Measurements from ENCODE around the gene HTR1E. TPM values are rescaled to one million over a fixed set of nuclear protein-coding genes. Genes with fewer than 3 reads are reported as not detected.
"Not testable (repeated sequence)": the region's sequence is repeated elsewhere in the genome, so short reads cannot be mapped to it uniquely, and the experiment has no call there.

The HTR1E gene
- total and polyA plus RNA-seq, 9 of the 15 experiments (the other 6 are each of a cell fraction or from before 2014, with no cell fraction given) = not detected

DNA sequence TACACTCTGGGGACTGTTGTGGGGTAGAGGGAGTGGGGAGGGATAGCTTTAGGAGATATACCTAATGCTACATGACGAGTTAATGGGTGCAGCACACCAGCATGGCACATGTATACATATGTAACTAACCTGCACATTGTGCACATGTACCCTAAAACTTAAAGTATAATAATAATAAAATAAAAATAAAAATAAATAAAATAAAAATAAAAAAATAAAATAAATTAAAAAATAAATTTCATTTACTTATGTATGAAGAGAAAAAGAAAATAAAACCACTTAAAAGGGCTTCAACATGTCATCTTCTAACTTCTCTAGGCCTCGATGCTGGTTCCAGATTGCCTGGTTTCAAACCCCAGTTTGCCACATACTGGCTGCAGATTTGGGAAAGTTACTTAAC, 10.2 kb upstream of the HTR1E start:
- ATAC-seq; H3K4me2 ChIP-seq (ENCODE audit: insufficient read depth, low read length); H3K79me2 ChIP-seq (ENCODE audit: control insufficient read depth, insufficient read depth, low read length); H3K36me3 ChIP-seq (ENCODE audit: control insufficient read depth, insufficient read depth, low read length); FAIRE-seq; H2AFZ ChIP-seq (ENCODE audit: low read depth, low read length); H3K9me1 ChIP-seq (ENCODE audit: control insufficient read depth, insufficient read depth, low read length); H3K9me3 ChIP-seq (replicated peaks; ENCODE audit: control insufficient read depth, insufficient read depth, low read depth, low read length); H3K4me1 ChIP-seq (replicated peaks in 1 of 2; ENCODE audit: control insufficient read depth in 2 of 2, insufficient read depth in 2 of 2, low read length in 2 of 2); H3K27ac ChIP-seq (ENCODE audit: extremely low read depth, low read depth, low read length); intact Hi-C loops (cut with micrococcal nuclease); BruUV-seq (replicated peaks); POLR2A ChIA-PET; H3K9ac ChIP-seq (ENCODE audit: insufficient read depth in 1 of 2, low read depth in 2 of 2, low read length in 2 of 2); H3K27me3 ChIP-seq (ENCODE audit: control insufficient read depth in 2 of 2, insufficient read depth in 2 of 2, low read length in 2 of 2); CTCF ChIA-PET (ENCODE audit: low intra/inter-chr PET ratio); H4K20me1 ChIP-seq (replicated peaks; ENCODE audit: control insufficient read depth, insufficient read depth, low read length); DNase-seq (ENCODE audit: extremely low read depth in 1 of 4, low spot score in 3 of 4); in situ Hi-C loops (cut with MboI); H3K4me3 ChIP-seq: not testable (repeated sequence)
- WGBS (ENCODE audit: insufficient coverage, low coverage, missing lambda C conversion rate) = 3% methylated on average over 2 of the region's 2 CpGs

DNA sequence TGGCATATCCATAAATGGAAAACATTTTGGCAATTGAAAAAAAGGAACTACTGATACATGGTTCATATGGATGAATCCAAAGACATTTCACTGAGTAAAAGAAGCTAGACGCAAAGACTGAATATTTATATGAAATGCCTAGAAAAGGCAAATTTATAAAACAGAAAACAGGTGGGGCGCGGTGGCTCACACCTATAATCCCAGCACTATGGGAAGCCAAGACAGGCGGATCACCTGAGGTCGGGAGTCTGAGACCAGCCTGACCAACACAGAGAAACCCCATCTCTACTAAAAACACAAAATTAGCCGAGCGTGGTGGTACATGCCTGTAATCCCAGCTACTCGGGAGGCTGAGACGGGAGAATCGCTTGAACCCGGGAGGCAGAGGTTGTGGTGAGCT, 9.5 kb upstream of the HTR1E start:
- intact Hi-C loops (cut with micrococcal nuclease); H3K9me3 ChIP-seq (replicated peaks; ENCODE audit: control insufficient read depth, insufficient read depth, low read depth, low read length); FAIRE-seq; H3K9ac ChIP-seq (ENCODE audit: insufficient read depth in 1 of 2, low read depth in 2 of 2, low read length in 2 of 2); H3K36me3 ChIP-seq (ENCODE audit: control insufficient read depth, insufficient read depth, low read length); H3K79me2 ChIP-seq (ENCODE audit: control insufficient read depth, insufficient read depth, low read length); H3K9me1 ChIP-seq (ENCODE audit: control insufficient read depth, insufficient read depth, low read length); H4K20me1 ChIP-seq (replicated peaks; ENCODE audit: control insufficient read depth, insufficient read depth, low read length); H3K4me3 ChIP-seq; POLR2A ChIA-PET; in situ Hi-C loops (cut with MboI); H3K27me3 ChIP-seq (ENCODE audit: control insufficient read depth in 2 of 2, insufficient read depth in 2 of 2, low read length in 2 of 2); H2AFZ ChIP-seq (ENCODE audit: low read depth, low read length); ATAC-seq; H3K4me1 ChIP-seq (replicated peaks in 1 of 2; ENCODE audit: control insufficient read depth in 2 of 2, insufficient read depth in 2 of 2, low read length in 2 of 2); H3K27ac ChIP-seq (ENCODE audit: extremely low read depth, low read depth, low read length); BruUV-seq (replicated peaks); DNase-seq (ENCODE audit: extremely low read depth in 1 of 4, low spot score in 3 of 4); H3K4me2 ChIP-seq (ENCODE audit: insufficient read depth, low read length); CTCF ChIA-PET (ENCODE audit: low intra/inter-chr PET ratio): not testable (repeated sequence)
- WGBS (ENCODE audit: insufficient coverage, low coverage, missing lambda C conversion rate) = 6% methylated on average over 7 of the region's 11 CpGs
